Uterus (tissue), 2 donors: ENCODE data around the gene TTLL12.

Source experiments
- POLR2A ChIP-seq, 2 donors: fragments of 450-650 bp; IDR thresholded peaks; one replicate each; pipeline ENCODE4 v1.6.1; 2016; ENCODE audit warnings: antibody characterized with exemption in 2 of 2, mild to moderate bottlenecking in 1 of 2, moderate library complexity in 1 of 2
- TF ChIP-seq, protein P1 (sequence below), 4 experiments: fragments of 200-600 bp in 2 of 4; fragments of 450-650 bp in 2 of 4; sonication (generic) in 2 of 4; IDR thresholded peaks; one replicate each; pipeline ENCODE4 v1.5.1; 2016 to 2019; ENCODE audit warnings: antibody characterized with exemption in 4 of 4, mild to moderate bottlenecking in 2 of 4, moderate library complexity in 1 of 4

GRCh38 chr22:43118953-43119458 lies 67.9 kb downstream of the TTLL12 start:
- TF ChIP-seq POLR2A (IDR thresholded peaks at IDR 0.05), result no peak
- TF ChIP-seq, protein P1, sequence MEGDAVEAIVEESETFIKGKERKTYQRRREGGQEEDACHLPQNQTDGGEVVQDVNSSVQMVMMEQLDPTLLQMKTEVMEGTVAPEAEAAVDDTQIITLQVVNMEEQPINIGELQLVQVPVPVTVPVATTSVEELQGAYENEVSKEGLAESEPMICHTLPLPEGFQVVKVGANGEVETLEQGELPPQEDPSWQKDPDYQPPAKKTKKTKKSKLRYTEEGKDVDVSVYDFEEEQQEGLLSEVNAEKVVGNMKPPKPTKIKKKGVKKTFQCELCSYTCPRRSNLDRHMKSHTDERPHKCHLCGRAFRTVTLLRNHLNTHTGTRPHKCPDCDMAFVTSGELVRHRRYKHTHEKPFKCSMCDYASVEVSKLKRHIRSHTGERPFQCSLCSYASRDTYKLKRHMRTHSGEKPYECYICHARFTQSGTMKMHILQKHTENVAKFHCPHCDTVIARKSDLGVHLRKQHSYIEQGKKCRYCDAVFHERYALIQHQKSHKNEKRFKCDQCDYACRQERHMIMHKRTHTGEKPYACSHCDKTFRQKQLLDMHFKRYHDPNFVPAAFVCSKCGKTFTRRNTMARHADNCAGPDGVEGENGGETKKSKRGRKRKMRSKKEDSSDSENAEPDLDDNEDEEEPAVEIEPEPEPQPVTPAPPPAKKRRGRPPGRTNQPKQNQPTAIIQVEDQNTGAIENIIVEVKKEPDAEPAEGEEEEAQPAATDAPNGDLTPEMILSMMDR (IDR thresholded peaks at IDR 0.05), result no peak
